H9 (cell line): Measurements from ENCODE around the gene CCL27. TPM values are rescaled to one million over a fixed set of nuclear protein-coding genes. Genes with fewer than 3 reads are reported as not detected.

Source experiments
- DNase-seq: peaks from one replicate; pipeline ENCODE4 v3.0.0-alpha.2; 2017
- H2AFZ ChIP-seq: one replicate; pipeline ENCODE4 v1.6.1; 2013; ENCODE audit warnings: mild to moderate bottlenecking, low read length, control low read depth, moderate library complexity
- H2AK5ac ChIP-seq: 2 replicates; pipeline ENCODE4 v1.6.1; 2013; ENCODE audit warnings: low read length, control low read depth, mixed read lengths; ENCODE audit not compliant: insufficient read length
- H2BK120ac ChIP-seq: one replicate; pipeline ENCODE4 v1.6.1; 2013; ENCODE audit warnings: low read depth, mild to moderate bottlenecking, low read length, control low read depth, inconsistent platforms; ENCODE audit not compliant: poor library complexity, severe bottlenecking
- H2BK12ac ChIP-seq: 2 replicates; pipeline ENCODE4 v1.6.1; 2013; ENCODE audit warnings: low read length, control low read depth, mixed read lengths, low read depth; ENCODE audit not compliant: insufficient read length
- H2BK15ac ChIP-seq: 2 replicates; pipeline ENCODE4 v1.6.1; 2013; ENCODE audit warnings: low read depth, low read length, control low read depth
- H2BK20ac ChIP-seq: one replicate; pipeline ENCODE4 v1.6.1; 2013; ENCODE audit warnings: low read depth, mild to moderate bottlenecking, low read length, control low read depth, inconsistent platforms; ENCODE audit not compliant: poor library complexity, severe bottlenecking
- H2BK5ac ChIP-seq: 2 replicates; pipeline ENCODE4 v1.6.1; 2013; ENCODE audit warnings: low read length, control low read depth, mixed read lengths; ENCODE audit not compliant: insufficient read length
- H3K14ac ChIP-seq: 2 replicates; pipeline ENCODE4 v1.6.1; 2013; ENCODE audit warnings: low read length, control low read depth; ENCODE audit not compliant: insufficient read depth
- H3K18ac ChIP-seq: 2 replicates; pipeline ENCODE4 v1.6.1; 2013; ENCODE audit warnings: low read depth, mild to moderate bottlenecking, mixed read lengths, low read length, control low read depth; ENCODE audit not compliant: insufficient read length
- H3K23ac ChIP-seq: 2 replicates; pipeline ENCODE4 v1.6.1; 2013; ENCODE audit warnings: low read length, control low read depth, mixed read lengths, low read depth; ENCODE audit not compliant: insufficient read length
- H3K23me2 ChIP-seq: 2 replicates; pipeline ENCODE4 v1.6.1; 2013; ENCODE audit warnings: low read depth, mild to moderate bottlenecking, mixed read lengths, low read length, control low read depth; ENCODE audit not compliant: insufficient read length, poor library complexity, severe bottlenecking
- H3K27ac ChIP-seq: 2 replicates; pipeline ENCODE4 v1.5.1; 2013; ENCODE audit warnings: low read length, control low read depth, mixed read lengths, low read depth; ENCODE audit not compliant: insufficient read length
- H3K27me3 ChIP-seq: 2 replicates; pipeline ENCODE4 v1.6.1; 2013; ENCODE audit warnings: low read length, control low read depth, inconsistent platforms; ENCODE audit not compliant: insufficient read depth
- H3K4ac ChIP-seq: 2 replicates; pipeline ENCODE4 v1.6.1; 2013; ENCODE audit warnings: low read depth, mild to moderate bottlenecking, control low read depth, inconsistent platforms, low read length, moderate library complexity
- H3K4me1 ChIP-seq: 2 replicates; pipeline ENCODE4 v1.6.1; 2013; ENCODE audit warnings: low read length, control low read depth, inconsistent platforms; ENCODE audit not compliant: insufficient read depth
- H3K4me2 ChIP-seq: 2 replicates; pipeline ENCODE4 v1.6.1; 2013; ENCODE audit warnings: low read length, control low read depth, mixed read lengths; ENCODE audit not compliant: insufficient read length, insufficient read depth
- H3K56ac ChIP-seq: 2 replicates; pipeline ENCODE4 v1.6.1; 2013; ENCODE audit warnings: low read depth, mild to moderate bottlenecking, mixed read lengths, low read length, control low read depth; ENCODE audit not compliant: insufficient read length
- H3K79me1 ChIP-seq: 2 replicates; pipeline ENCODE4 v1.6.1; 2013; ENCODE audit warnings: low read depth, mild to moderate bottlenecking, moderate library complexity, low read length, control low read depth, inconsistent platforms; ENCODE audit not compliant: insufficient read depth, poor library complexity, severe bottlenecking
- H3K79me2 ChIP-seq: 2 replicates; pipeline ENCODE4 v1.6.1; 2013; ENCODE audit warnings: low read length, control low read depth, inconsistent platforms; ENCODE audit not compliant: insufficient read depth
- H3K9ac ChIP-seq: 2 replicates; pipeline ENCODE4 v1.6.1; 2013; ENCODE audit warnings: low read length, control low read depth, mixed read lengths; ENCODE audit not compliant: insufficient read length; ENCODE audit errors: extremely low read depth
- H3K9me3 ChIP-seq: one replicate; pipeline ENCODE4 v1.6.1; 2013; ENCODE audit warnings: low read depth, low read length, inconsistent platforms; ENCODE audit not compliant: control insufficient read depth
- H3T11ph ChIP-seq: one replicate; pipeline ENCODE4 v1.6.1; 2013; ENCODE audit warnings: mild to moderate bottlenecking, low read length, control low read depth, inconsistent platforms
- H4K20me1 ChIP-seq: one replicate; pipeline ENCODE4 v1.6.1; 2013; ENCODE audit not compliant: control insufficient read depth, insufficient read length, insufficient read depth
- H4K5ac ChIP-seq: 2 replicates; pipeline ENCODE4 v1.6.1; 2013; ENCODE audit warnings: low read depth, mild to moderate bottlenecking, mixed read lengths, low read length, control low read depth; ENCODE audit not compliant: insufficient read length
- H4K8ac ChIP-seq: replicated peaks from 2 replicates; pipeline ENCODE4 v1.6.1; 2013; ENCODE audit warnings: low read length, control low read depth, mixed read lengths, low read depth; ENCODE audit not compliant: insufficient read length
- H4K91ac ChIP-seq: 2 replicates; pipeline ENCODE4 v1.6.1; 2013; ENCODE audit warnings: low read depth, mild to moderate bottlenecking, moderate library complexity, mixed read lengths, low read length, control low read depth; ENCODE audit not compliant: insufficient read length
- H3K27ac Mint-ChIP-seq, 3 experiments: 2 replicates in 2 of 3; 3 replicates in 1 of 3; pipeline ENCODE4 v1.8.0; 2020 to 2021; ENCODE audit warnings: mixed read lengths in 3 of 3, mild to moderate bottlenecking in 1 of 3, moderate library complexity in 1 of 3
- H3K27me3 Mint-ChIP-seq: 2 replicates; pipeline ENCODE4 v1.8.0; 2021; ENCODE audit warnings: low read depth, mild to moderate bottlenecking, moderate library complexity, mixed read lengths
- H3K36me3 Mint-ChIP-seq, 3 experiments: 2 replicates in 2 of 3; 3 replicates in 1 of 3; pipeline ENCODE4 v1.8.0; 2020 to 2021; ENCODE audit warnings: low read depth in 3 of 3, mixed read lengths in 3 of 3; ENCODE audit not compliant: insufficient read depth in 1 of 3
- H3K4me1 Mint-ChIP-seq, 2 experiments: 2 replicates each; pipeline ENCODE4 v1.8.0; 2020; ENCODE audit warnings: mixed read lengths in 2 of 2
- H3K4me3 Mint-ChIP-seq, 2 experiments: 2 replicates in 1 of 2; 3 replicates in 1 of 2; pipeline ENCODE4 v1.8.0; 2020 to 2021; ENCODE audit warnings: mild to moderate bottlenecking in 2 of 2, mixed read lengths in 2 of 2, moderate library complexity in 1 of 2
- H3K9me3 Mint-ChIP-seq, 2 experiments: 2 replicates in 1 of 2; 3 replicates in 1 of 2; pipeline ENCODE4 v1.8.0; 2020; ENCODE audit warnings: mild to moderate bottlenecking in 2 of 2, mixed read lengths in 2 of 2, moderate library complexity in 1 of 2
- WGBS: extraction: QIAGEN DNeasy Blood & Tissue Kit; methylation state at CpG from one replicate; pipeline ENCODE4 v1.1.7; 2013; ENCODE audit warnings: missing lambda C conversion rate, low lambda C conversion rate, mixed read lengths; ENCODE audit not compliant: insufficient read length; ENCODE audit errors: extremely low coverage; 5-methylcytosine and 5-hydroxymethylcytosine counted together
- total RNA-seq: library from RNA; stranded (reverse); gene quantifications from 2 replicates; pipeline ENCODE4 v1.2.1, GENCODE V29; 2021
- TF ChIP-seq, protein P1 (sequence below): fragments of 200-600 bp; sonication (generic); conservative IDR thresholded peaks from 3 replicates; pipeline ENCODE4 v1.8.0; 2021; ENCODE audit warnings: antibody characterized with exemption, mild to moderate bottlenecking

CCL27 gene
- total RNA-seq, 1 experiment from 2014 or later, result 0.28 TPM

DNA sequence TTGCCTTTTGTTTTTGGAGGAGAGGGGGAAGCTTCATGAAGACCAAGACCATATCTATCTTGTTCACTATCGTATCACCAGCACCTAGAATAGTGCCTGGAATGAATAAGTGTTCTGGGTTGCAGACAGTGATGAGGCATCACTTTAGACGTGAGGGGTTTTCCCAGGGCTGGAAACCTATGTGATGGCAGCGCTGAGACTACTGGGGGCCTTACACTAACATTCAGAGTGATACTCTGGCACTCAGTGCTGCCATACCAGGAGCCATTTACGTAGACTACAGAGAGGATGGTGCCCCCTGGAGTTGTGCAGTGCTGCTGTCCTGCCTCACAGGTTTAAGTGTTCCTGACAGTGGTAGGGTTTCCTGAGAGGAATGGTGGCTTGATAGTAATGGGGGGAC is 21.7 kb upstream of the CCL27 start:
- Histone ChIP-seq H3K14ac (no peak overlapping the region), H3K23me2 (no peaks in the 10 kb centered on the region), H4K91ac (no peak overlapping the region), H3K18ac (no peak overlapping the region), H3K79me2 (no peaks in the 10 kb centered on the region), H3K27ac (no peak overlapping the region), H4K20me1 (no peaks in the 10 kb centered on the region), H3K4me2 (no peak overlapping the region), H2AFZ (no peak overlapping the region), H3K4ac (no peak overlapping the region), H2BK120ac (no peak overlapping the region), H3T11ph (no peak overlapping the region), H3K9me3 (no peaks in the 10 kb centered on the region), H3K4me1 (peaks cover 8% of the 10 kb centered on the region; the same call in 1 of the 2 replicates), H2BK12ac (no peak overlapping the region), H2BK5ac (no peak overlapping the region), H2AK5ac (no peak overlapping the region), H3K27me3 (no peaks in the 10 kb centered on the region), H3K23ac (no peak overlapping the region), H2BK15ac (no peak overlapping the region), H3K56ac (no peak overlapping the region), H4K8ac (no peak overlapping the region), H3K9ac (no peak overlapping the region), H3K79me1 (no peaks in the 10 kb centered on the region), H4K5ac (no peak overlapping the region), H2BK20ac (no peak overlapping the region)
- peaks cover 13 to 17% of the 10 kb centered on the region in 2 experiments for H3K4me1 Mint-ChIP-seq
- no peak for DNase-seq
- TF ChIP-seq, protein P1, sequence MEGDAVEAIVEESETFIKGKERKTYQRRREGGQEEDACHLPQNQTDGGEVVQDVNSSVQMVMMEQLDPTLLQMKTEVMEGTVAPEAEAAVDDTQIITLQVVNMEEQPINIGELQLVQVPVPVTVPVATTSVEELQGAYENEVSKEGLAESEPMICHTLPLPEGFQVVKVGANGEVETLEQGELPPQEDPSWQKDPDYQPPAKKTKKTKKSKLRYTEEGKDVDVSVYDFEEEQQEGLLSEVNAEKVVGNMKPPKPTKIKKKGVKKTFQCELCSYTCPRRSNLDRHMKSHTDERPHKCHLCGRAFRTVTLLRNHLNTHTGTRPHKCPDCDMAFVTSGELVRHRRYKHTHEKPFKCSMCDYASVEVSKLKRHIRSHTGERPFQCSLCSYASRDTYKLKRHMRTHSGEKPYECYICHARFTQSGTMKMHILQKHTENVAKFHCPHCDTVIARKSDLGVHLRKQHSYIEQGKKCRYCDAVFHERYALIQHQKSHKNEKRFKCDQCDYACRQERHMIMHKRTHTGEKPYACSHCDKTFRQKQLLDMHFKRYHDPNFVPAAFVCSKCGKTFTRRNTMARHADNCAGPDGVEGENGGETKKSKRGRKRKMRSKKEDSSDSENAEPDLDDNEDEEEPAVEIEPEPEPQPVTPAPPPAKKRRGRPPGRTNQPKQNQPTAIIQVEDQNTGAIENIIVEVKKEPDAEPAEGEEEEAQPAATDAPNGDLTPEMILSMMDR, result peak; percentile 19; the same call in 1 of the 3 replicates
- H3K4me3 Mint-ChIP-seq, result no peak overlapping the region
- no peak overlapping the region for H3K27ac Mint-ChIP-seq
- H3K9me3 Mint-ChIP-seq, result no peaks in the 10 kb centered on the region
- no peaks in the 10 kb centered on the region; the same call in none of the 2 replicates for H3K27me3 Mint-ChIP-seq
- no CpG with 5 or more reads among the region's 4 CpGs for WGBS
- no peaks in the 10 kb centered on the region; a peak in 1 of 7 replicates for H3K36me3 Mint-ChIP-seq
